ENCODE data around the gene SEMA3F.

Gene SEMA3F

DNA sequence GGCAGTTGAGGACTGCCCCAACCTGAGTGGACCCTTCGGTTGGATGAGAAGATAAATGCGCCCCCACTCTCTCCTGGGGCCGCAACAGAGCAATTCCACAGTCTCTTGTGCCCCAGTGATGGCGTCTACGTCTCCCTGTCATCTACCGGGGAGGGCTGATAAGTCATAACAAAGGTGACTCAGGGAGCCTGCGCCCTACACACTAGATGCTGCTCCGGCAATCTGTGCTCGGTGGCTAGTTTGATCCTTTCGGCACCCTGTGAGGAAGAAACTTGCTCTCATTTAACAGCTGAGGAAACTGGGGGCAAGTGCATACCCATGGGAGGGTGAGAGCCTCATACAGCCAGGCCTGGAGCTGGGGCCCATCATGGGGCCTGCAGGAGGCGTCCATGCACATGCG lies 14.1 kb upstream of the SEMA3F start:
- TF ChIP-seq CTCF (IDR thresholded peaks at IDR 0.05; ENCODE audit: unreplicated experiment in 3 of 3): no peak
- Mint-ChIP-seq H3K27me3 (ENCODE audit: low read depth) (peaks cover 3% of the 10 kb centered on the region), H3K4me1 (peaks cover 45% of the 10 kb centered on the region), H3K27ac (peak overlapping the region; percentile 60 to 90 (median 87)), H3K4me3 (no peak overlapping the region), H3K9me3 (no peaks in the 10 kb centered on the region), H3K36me3 (ENCODE audit: low read depth) (no peaks in the 10 kb centered on the region)

DNA sequence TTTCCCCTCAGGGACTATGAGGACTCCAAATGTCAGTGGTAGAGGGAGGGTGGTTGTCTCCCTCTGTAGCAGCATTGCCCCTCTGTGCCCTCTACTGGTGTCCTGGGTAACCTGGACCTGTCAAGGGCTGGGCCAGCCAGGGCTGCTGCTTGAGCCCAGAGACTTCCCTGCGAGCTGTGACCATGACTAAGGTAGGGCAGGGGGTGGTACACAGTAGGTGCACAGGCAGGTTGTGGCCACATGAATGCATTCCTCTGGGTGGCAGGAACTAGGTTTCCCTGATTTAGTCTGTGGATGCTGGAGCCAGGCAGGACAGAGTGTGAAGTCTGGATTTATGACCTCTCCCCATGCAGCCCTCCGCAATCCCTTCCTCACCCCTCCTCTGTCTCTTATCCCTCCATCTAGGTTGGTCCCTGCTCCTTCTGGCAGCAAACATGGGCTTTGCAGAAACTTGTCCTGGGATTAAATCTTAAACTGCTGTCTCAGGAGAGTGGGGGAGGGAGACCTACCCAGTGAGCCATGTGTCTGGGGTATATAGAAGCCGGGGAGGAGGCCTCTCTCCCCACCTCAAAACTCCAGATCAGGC lies 8.7 kb upstream of the SEMA3F start:
- H3K27me3 Mint-ChIP-seq (ENCODE audit: low read depth): no peaks in the 10 kb centered on the region

DNA sequence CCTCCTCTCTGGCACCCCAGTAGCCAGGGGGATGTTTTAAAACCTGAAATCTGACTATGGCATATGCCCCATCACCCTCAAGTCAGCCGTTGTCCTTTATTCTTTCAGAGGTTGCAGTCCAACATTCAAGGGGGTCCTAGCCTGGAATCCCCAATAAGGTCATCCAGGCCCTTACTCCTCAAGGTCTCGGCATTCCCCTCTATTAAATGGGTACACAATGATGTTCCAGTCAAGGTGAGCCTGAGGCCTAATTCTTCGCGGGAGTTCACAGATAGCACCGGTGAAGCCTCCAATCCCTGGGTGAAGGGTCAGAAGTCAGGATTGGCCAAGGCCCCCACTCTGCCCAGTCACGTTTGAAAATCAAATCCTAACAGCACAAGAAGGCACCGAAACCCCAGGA lies 8.1 kb upstream of the SEMA3F start:
- TF ChIP-seq CTCF (IDR thresholded peaks at IDR 0.05; ENCODE audit: unreplicated experiment in 3 of 3): no peak
- no peaks in the 10 kb centered on the region for H3K36me3 Mint-ChIP-seq (ENCODE audit: low read depth)
- H3K27me3 Mint-ChIP-seq (ENCODE audit: low read depth): no peaks in the 10 kb centered on the region
- peak overlapping the region; percentile 65 to 81 (median 71) for H3K27ac Mint-ChIP-seq
- H3K4me1 Mint-ChIP-seq: peaks cover 53% of the 10 kb centered on the region
- H3K9me3 Mint-ChIP-seq: no peaks in the 10 kb centered on the region
- no peak overlapping the region for H3K4me3 Mint-ChIP-seq

More for the DNA sequence above, 8.7 kb upstream of the SEMA3F start:
- TF ChIP-seq CTCF (IDR thresholded peaks at IDR 0.05; ENCODE audit: unreplicated experiment in 3 of 3): no peak
- H3K4me3 Mint-ChIP-seq: no peak overlapping the region
- H3K36me3 Mint-ChIP-seq (ENCODE audit: low read depth): no peaks in the 10 kb centered on the region
- no peaks in the 10 kb centered on the region for H3K9me3 Mint-ChIP-seq
- H3K4me1 Mint-ChIP-seq: peaks cover 47% of the 10 kb centered on the region
- H3K27ac Mint-ChIP-seq: peak overlapping the region; percentile 65 to 81 (median 71)

DNA sequence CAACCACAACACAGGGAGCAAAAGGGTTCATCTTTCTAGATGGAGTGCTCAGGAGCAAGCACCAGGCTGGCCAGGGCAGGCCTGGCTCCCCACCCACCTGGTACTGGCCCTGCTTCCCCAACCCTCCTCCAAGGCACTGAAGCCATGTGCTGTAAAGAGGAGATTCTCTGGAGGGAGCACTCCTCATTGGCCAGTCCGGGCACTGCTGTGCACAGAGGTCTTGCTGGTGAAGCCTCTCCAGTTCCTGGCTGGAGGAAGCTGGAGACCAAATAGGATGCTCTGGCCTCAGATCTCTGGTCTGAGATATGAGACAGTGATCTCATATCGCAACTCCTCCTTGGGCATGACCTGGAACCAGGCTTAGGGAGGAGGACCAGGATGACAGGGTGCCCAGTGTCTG lies 7.7 kb upstream of the SEMA3F start:
- H3K36me3 Mint-ChIP-seq (ENCODE audit: low read depth): no peaks in the 10 kb centered on the region
- H3K27me3 Mint-ChIP-seq (ENCODE audit: low read depth): no peaks in the 10 kb centered on the region
- H3K4me3 Mint-ChIP-seq: no peak overlapping the region
- no peaks in the 10 kb centered on the region for H3K9me3 Mint-ChIP-seq
- peak overlapping the region; percentile 65 to 85 (median 71) for H3K27ac Mint-ChIP-seq
- H3K4me1 Mint-ChIP-seq: peaks cover 58% of the 10 kb centered on the region
- no peak for TF ChIP-seq CTCF (IDR thresholded peaks at IDR 0.05; ENCODE audit: unreplicated experiment in 3 of 3)

GRCh38 chr3:50147861-50148260 lies 7.3 kb upstream of the SEMA3F start:
- Mint-ChIP-seq H3K4me1 (peaks cover 58% of the 10 kb centered on the region), H3K27ac (peak overlapping the region; percentile 65 to 85 (median 71)), H3K27me3 (ENCODE audit: low read depth) (no peaks in the 10 kb centered on the region), H3K36me3 (ENCODE audit: low read depth) (no peaks in the 10 kb centered on the region), H3K9me3 (no peaks in the 10 kb centered on the region), H3K4me3 (no peak overlapping the region)
- no peak for TF ChIP-seq CTCF (IDR thresholded peaks at IDR 0.05; ENCODE audit: unreplicated experiment in 3 of 3)

- peak overlapping the region; percentile 58 to 95 (median 78) for H3K27ac Mint-ChIP-seq
- H3K4me1 Mint-ChIP-seq: peaks cover 61% of the 10 kb centered on the region
- H3K4me3 Mint-ChIP-seq: peak overlapping the region; percentile 1 to 22 (median 20)
- no peak for TF ChIP-seq CTCF (IDR thresholded peaks at IDR 0.05; ENCODE audit: unreplicated experiment in 3 of 3)
- no peaks in the 10 kb centered on the region for H3K36me3 Mint-ChIP-seq (ENCODE audit: low read depth)
- peaks cover 4% of the 10 kb centered on the region for H3K27me3 Mint-ChIP-seq (ENCODE audit: low read depth)
- H3K9me3 Mint-ChIP-seq: no peaks in the 10 kb centered on the region
Measured at GRCh38 chr3:50150404-50150750, 4.7 kb upstream of the SEMA3F start.

Data from nephron (organoid).